Upper lobe of right lung (tissue), 1 donor: ENCODE data around the gene ACOT8. TPM values are rescaled to one million over a fixed set of nuclear protein-coding genes. Genes with fewer than 3 reads are reported as not detected.

Source experiments
- ATAC-seq: fragments of 200-7000 bp; cut with Tn5 transposase; one replicate; pipeline ENCODE4 v1.9.1; 2020; ENCODE audit warnings: mild to moderate bottlenecking, moderate library complexity
- DNase-seq: peaks from one replicate; pipeline ENCODE4 v3.0.0-alpha.2; 2020
- H3K27ac ChIP-seq: fragments of 200-600 bp; one replicate; pipeline ENCODE4 v1.8.0; 2022
- H3K27me3 ChIP-seq: fragments of 200-600 bp; one replicate; pipeline ENCODE4 v1.8.0; 2022; ENCODE audit warnings: mild to moderate bottlenecking
- H3K36me3 ChIP-seq: fragments of 200-600 bp; one replicate; pipeline ENCODE4 v1.8.0; 2022
- H3K4me1 ChIP-seq: fragments of 200-600 bp; one replicate; pipeline ENCODE4 v1.8.0; 2022
- H3K4me3 ChIP-seq: fragments of 200-600 bp; one replicate; pipeline ENCODE4 v1.8.0; 2022; ENCODE audit warnings: mild to moderate bottlenecking
- H3K9me3 ChIP-seq: fragments of 200-600 bp; one replicate; pipeline ENCODE4 v1.8.0; 2022
- CTCF ChIP-seq: fragments of 200-600 bp; IDR thresholded peaks from one replicate; pipeline ENCODE4 v1.8.0; 2022; ENCODE audit warnings: antibody characterized with exemption
- intact Hi-C: fragments of 100-400 bp; cut with DNase I; formaldehyde crosslinking; loops from one replicate; pipeline ENCODE4 v1.11.0; 2022
- total RNA-seq: library from RNA; stranded (reverse); fragmentation: NEBNext Ultra II Directional; extraction: Animal tissue kit (Norgen Biotek cat#: 25700); gene quantifications from one replicate; pipeline ENCODE4 v1.2.1, GENCODE V29; 2021
- donor health status: DM: no; HTN: yes; CAD: no; lungs with severe emphysema.

Gene ACOT8
- total RNA-seq, 1 donor from 2014 or later, result 23.5 TPM

- no peak overlapping the region for H3K4me3 ChIP-seq
- no peak for TF ChIP-seq CTCF
- no peak overlapping the region for H3K27ac ChIP-seq
- DNase-seq (no peak), ATAC-seq (no peak)
- no peaks in the 10 kb centered on the region for H3K9me3 ChIP-seq
- H3K36me3 ChIP-seq, result peaks cover 65% of the 10 kb centered on the region
- no peaks in the 10 kb centered on the region for H3K4me1 ChIP-seq
- no peaks in the 10 kb centered on the region for H3K27me3 ChIP-seq
- intact Hi-C loops, result no loop called here
Observed at GRCh38 chr20:45848421-45848820, 8.8 kb downstream of the ACOT8 start.

GRCh38 chr20:45845452-45845851 lies 11.7 kb downstream of the ACOT8 start:
- Histone ChIP-seq H3K27me3 (no peaks in the 10 kb centered on the region), H3K4me1 (no peaks in the 10 kb centered on the region), H3K9me3 (no peaks in the 10 kb centered on the region), H3K27ac (no peak overlapping the region), H3K36me3 (peaks cover 81% of the 10 kb centered on the region), H3K4me3 (no peak overlapping the region)
- DNase-seq (no peak), ATAC-seq (no peak)
- intact Hi-C loops, result no loop called here
- TF ChIP-seq CTCF, result no peak

GRCh38 chr20:45843506-45843905 lies 13.7 kb downstream of the ACOT8 start:
- Histone ChIP-seq H3K36me3 (peaks cover 84% of the 10 kb centered on the region), H3K9me3 (no peaks in the 10 kb centered on the region), H3K4me1 (no peaks in the 10 kb centered on the region), H3K27ac (no peak overlapping the region), H3K27me3 (no peaks in the 10 kb centered on the region), H3K4me3 (no peak overlapping the region)
- no peak for TF ChIP-seq CTCF
- intact Hi-C loops, result no loop called here
- DNase-seq, result no peak
- ATAC-seq, result no peak

- Histone ChIP-seq H3K4me1 (no peaks in the 10 kb centered on the region), H3K9me3 (no peaks in the 10 kb centered on the region), H3K27me3 (no peaks in the 10 kb centered on the region), H3K4me3 (no peak overlapping the region), H3K27ac (no peak overlapping the region), H3K36me3 (peaks cover 83% of the 10 kb centered on the region)
- peak; percentile 29 for ATAC-seq
- TF ChIP-seq CTCF, result no peak
- DNase-seq, result no peak
- intact Hi-C loops, result no loop called here
Observed at GRCh38 chr20:45842169-45842812, 14.9 kb downstream of the ACOT8 start.

GRCh38 chr20:45841407-45842129 lies 15.6 kb downstream of the ACOT8 start:
- DNase-seq, result no peak
- Histone ChIP-seq H3K36me3 (peaks cover 80% of the 10 kb centered on the region), H3K4me3 (no peak overlapping the region), H3K27me3 (no peaks in the 10 kb centered on the region), H3K27ac (no peak overlapping the region), H3K4me1 (no peaks in the 10 kb centered on the region), H3K9me3 (no peaks in the 10 kb centered on the region)
- intact Hi-C loops, result no loop called here
- no peak for ATAC-seq
- TF ChIP-seq CTCF, result no peak
